ENCODE measurements around the gene ZFHX3. TPM values are rescaled to one million over a fixed set of nuclear protein-coding genes. Genes with fewer than 3 reads are reported as not detected.

Gene ZFHX3
- total and polyA plus RNA-seq, 2 donors (not counting 3 experiments of a cell fraction or from before 2014, with no cell fraction given) = 3.7 to 18.8 TPM

GRCh38 chr16:72838951-72839350 lies 209.0 kb downstream of the ZFHX3 start:
- intact Hi-C loops (cut with micrococcal nuclease) = no loop called here
- TF ChIP-seq FOS (IDR thresholded peaks at IDR 0.05; ENCODE audit: borderline replicate concordance, insufficient read depth, low read length) (no peak), POLR2A (IDR thresholded peaks at IDR 0.05; ENCODE audit: low read depth, low read length) (no peak), POLR2AphosphoS5 (IDR thresholded peaks at IDR 0.05; ENCODE audit: insufficient read depth, low read depth, low read length) (no peak), MAX (IDR thresholded peaks at IDR 0.05; ENCODE audit: insufficient read depth, insufficient read length) (no peak), EZH2 (IDR thresholded peaks at IDR 0.05; ENCODE audit: borderline replicate concordance, low read depth, low read length, severe bottlenecking) (no peak), GATA2 (IDR thresholded peaks at IDR 0.05; ENCODE audit: insufficient read depth, insufficient read length, low read depth, low read length) (no peak), CTCF (IDR thresholded peaks at IDR 0.05; ENCODE audit: extremely low read depth in 1 of 2, insufficient read depth in 1 of 2, low read depth in 1 of 2, low read length in 2 of 2) (no peak), JUN (IDR thresholded peaks at IDR 0.05; ENCODE audit: borderline replicate concordance, insufficient read depth, insufficient read length, low read depth) (no peak), MYC (IDR thresholded peaks at IDR 0.05; ENCODE audit: low read depth, low read length) (no peak)

More at GRCh38 chr16:72838951-72839350, 209.0 kb downstream of the ZFHX3 start:
- H3K9me3 ChIP-seq (replicated peaks; ENCODE audit: control insufficient read depth, insufficient read depth, low read length) = no peaks in the 10 kb centered on the region
- BruUV-seq (replicated peaks) = no TSS peak
- H3K4me1 ChIP-seq (ENCODE audit: control insufficient read depth, extremely low read depth, insufficient read depth, low read length) = no peaks in the 10 kb centered on the region
- H2AFZ ChIP-seq (ENCODE audit: low read depth, low read length) = no peak overlapping the region
- no peak for DNase-seq (ENCODE audit: low read depth, low spot score)
- POLR2A ChIA-PET = interaction anchor here (0.6 kb wide), 1 partner anchor 45 kb away, joined by 3 read pairs; no protein-coding TSS in a partner anchor
- no peak for FAIRE-seq
- H3K9ac ChIP-seq (replicated peaks; ENCODE audit: extremely low read depth, insufficient read depth, low read length) = no peak overlapping the region
- CTCF ChIA-PET = no interaction called here
- no peaks in the 10 kb centered on the region for H3K79me2 ChIP-seq (ENCODE audit: control insufficient read depth, insufficient read depth, low read length)
- H3K4me3 ChIP-seq (replicated peaks in 1 of 3; ENCODE audit: insufficient read depth in 1 of 3, low read depth in 1 of 3, low read length in 3 of 3) = no peak overlapping the region
- no peaks in the 10 kb centered on the region for H4K20me1 ChIP-seq (replicated peaks; ENCODE audit: control insufficient read depth, extremely low read depth, insufficient read depth, low read length)
- H3K4me2 ChIP-seq (ENCODE audit: insufficient read depth, low read length) = no peak overlapping the region
- dilution Hi-C loops (cut with MboI; ENCODE audit: extremely low pct_ligation_motif_present, low sequenced_read_pairs) = no loop called here
- H3K9me1 ChIP-seq (replicated peaks; ENCODE audit: control insufficient read depth, extremely low read depth, insufficient read depth, low read length) = no peaks in the 10 kb centered on the region
- H3K27ac ChIP-seq (ENCODE audit: insufficient read depth, low read depth, low read length) = no peak overlapping the region
- H3K36me3 ChIP-seq (ENCODE audit: control insufficient read depth in 2 of 2, extremely low read depth in 1 of 2, insufficient read depth in 2 of 2, low read length in 2 of 2) = no peaks in the 10 kb centered on the region
- H3K27me3 ChIP-seq (ENCODE audit: control insufficient read depth in 2 of 2, insufficient read depth in 2 of 2, low read length in 2 of 2) = no peaks in the 10 kb centered on the region

Data from endothelial cell of umbilical vein (primary cell).